GM18526 (cell line): ENCODE results near the gene CEP170B.

Source experiments
- POLR2A ChIP-seq: IDR thresholded peaks from 3 replicates; pipeline ENCODE4 v1.6.1; 2011; ENCODE audit not compliant: insufficient read length; ENCODE audit errors: extremely low read depth

The CEP170B gene

DNA sequence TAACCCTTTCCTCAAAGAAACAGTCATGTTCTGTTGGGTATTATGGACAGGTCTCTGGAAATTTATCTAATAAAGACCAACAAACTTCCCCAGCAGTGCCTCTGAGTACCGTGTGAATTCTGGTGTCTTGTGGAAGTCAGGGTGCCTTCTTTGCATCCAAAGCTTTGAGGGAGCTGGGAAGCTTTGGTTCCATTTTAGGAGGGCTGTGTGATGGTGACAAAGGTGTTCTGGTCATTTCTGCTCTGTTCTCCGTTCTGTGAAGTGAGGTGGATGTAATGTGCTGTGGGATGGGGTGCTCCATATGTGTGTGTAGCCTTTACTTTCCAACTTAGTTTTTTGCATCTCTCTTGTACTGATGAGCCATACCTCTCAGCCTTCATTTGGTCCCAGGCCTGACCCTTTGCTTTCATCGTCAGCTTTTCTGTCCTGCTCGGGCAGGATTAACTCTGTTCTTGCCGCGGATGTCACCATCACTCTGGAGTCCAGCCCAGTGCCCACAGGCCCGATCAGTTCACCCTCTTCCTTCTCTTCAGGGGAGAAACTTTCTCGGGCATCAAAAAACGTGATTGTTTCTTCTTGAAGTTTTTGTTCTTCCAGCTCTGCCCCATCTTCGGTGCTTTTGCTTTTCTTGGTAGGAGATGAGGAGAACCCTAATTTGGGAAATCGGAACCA, 72.8 kb downstream of the CEP170B start:
- TF ChIP-seq POLR2A = no peak

DNA sequence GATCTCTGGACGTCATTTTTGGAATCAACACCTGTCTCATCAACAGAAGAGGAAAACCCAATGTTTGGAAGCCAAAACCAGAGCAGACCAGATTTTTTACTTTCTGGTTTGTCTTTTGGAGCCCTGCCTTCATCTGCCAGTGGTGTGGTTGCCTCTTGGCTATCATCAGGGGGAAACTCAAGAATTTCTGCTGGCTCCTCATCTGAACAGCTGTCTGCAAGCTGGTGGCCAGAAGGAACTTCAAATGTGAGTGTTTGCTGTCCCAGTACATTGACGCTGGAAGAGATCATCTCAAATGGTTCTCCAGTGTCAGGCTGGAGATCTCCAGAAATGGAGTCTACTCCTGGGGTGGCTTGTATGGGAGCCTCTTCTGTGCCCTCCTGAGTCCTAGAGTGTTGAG, 73.4 kb downstream of the CEP170B start:
- TF ChIP-seq POLR2A = no peak

GRCh38 chr14:104938960-104939359, 73.9 kb downstream of the CEP170B start:
- TF ChIP-seq POLR2A = no peak

DNA sequence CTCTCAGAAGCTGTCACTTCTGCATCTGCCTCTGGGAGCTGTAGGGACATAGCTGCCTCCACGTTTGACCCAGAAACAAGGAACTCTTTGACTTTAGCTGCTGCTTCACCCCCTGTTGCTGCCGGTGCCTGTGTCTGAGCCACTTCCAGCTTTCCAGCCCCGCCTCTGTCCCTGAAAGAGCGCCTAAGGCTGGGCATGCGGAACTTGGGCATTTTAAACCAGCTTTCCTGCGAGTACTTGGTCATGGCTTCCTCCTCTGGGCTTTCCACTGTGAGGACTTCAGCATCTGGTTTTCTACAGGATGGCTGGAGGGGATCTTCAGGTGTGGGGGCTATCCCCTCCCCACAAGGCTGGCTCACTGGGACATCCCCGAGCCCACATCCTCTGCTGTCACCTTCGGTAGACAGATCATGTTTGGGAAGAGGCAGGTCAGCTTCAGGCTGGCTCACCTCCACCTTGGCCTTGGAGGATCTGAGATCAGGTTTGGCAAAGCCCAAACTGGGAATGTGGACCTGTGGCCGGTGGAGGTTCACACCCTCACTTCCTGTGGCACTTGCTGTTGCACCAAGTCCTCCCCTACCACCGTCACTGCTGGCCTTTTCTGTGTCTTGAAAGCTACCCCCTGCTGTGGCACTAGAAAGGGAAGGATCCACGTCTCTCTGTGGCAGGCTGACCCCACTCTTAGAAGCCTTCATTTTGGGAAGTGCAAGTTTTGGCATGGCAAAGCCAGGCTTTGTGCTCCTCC, 74.8 kb downstream of the CEP170B start:
- TF ChIP-seq POLR2A = no peak

DNA sequence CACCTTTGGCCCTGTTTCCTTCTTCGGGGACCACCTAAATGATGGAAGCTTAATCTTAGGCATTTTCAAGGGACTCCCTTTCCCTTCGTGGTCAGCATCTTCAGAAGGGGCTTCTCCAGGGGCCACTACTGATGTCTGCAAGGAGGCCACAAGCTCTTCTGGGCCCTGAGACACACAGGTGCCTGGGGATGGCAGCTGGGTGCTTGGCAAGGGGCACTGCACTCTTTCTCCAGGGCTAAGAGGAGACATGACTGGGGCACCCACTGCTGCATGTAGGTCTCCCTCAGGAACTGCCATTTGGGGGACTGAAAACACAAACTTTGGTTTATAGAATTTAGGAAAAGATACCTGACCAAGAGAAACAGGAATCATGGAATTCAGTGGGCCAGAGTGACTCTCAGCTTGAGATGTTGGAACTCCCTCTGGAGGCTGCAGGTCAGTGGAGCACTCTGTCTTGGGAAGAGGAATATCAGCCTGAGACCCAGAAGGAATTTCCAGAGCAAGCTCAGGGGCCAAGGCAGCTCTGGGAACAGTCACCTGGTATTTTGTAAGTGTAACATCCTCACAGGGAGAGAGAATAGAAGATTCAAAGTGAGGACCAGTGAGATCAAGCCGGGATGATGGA, 75.6 kb downstream of the CEP170B start:
- no peak for TF ChIP-seq POLR2A

- no peak for TF ChIP-seq POLR2A
Measured at GRCh38 chr14:104941508-104942365, 76.7 kb downstream of the CEP170B start.

DNA sequence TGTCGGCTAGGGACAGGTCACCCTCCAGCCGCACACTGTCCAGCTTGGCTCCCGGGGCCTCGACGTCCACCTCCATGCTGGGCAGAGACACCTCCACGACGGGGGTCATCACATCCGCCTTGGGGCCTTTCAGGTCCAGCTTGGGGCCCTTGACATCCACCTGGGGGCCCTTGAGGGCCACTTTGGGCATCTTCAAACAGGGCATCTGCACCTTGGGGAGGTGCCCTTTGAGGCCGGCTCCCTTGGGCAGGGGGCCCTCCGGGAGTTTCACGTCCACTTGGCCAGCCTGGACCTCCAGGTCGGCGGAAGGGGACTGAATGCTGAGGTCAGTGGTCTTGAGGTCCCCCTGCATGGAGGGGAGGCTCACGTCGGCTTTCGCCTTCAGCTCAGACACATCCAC, 77.5 kb downstream of the CEP170B start:
- no peak for TF ChIP-seq POLR2A
